ENCODE measurements around the gene KCNG1. TPM values are rescaled to one million over a fixed set of nuclear protein-coding genes. Genes with fewer than 3 reads are reported as not detected.
"Not testable (repeated sequence)": the region's sequence is repeated elsewhere in the genome, so short reads cannot be mapped to it uniquely, and the experiment has no call there.

Gene KCNG1
- total and polyA plus RNA-seq, 7 donors = 0.03 to 0.12 (median 0.03) TPM; not detected in 4

- H3K27me3 ChIP-seq (ENCODE audit: insufficient read depth in 3 of 3, low read length in 2 of 3) = peaks cover 4 to 44% (median 7%) of the 10 kb centered on the region in 3 donors
- DNase-seq (no peak), ATAC-seq (peak in 2 of 4 donors; percentile 32 to 53)
- no peak overlapping the region for H3K4me3 ChIP-seq
- H3K36me3 ChIP-seq (ENCODE audit: insufficient read depth in 1 of 2, low read depth in 1 of 2) = no peaks in the 10 kb centered on the region
- H3K27ac ChIP-seq = no peak overlapping the region
- no peak for TF ChIP-seq CTCF (IDR thresholded peaks at IDR 0.05)
- no peaks in the 10 kb centered on the region for H3K4me1 ChIP-seq
- WGBS, 3 donors = 51 to 62% (median 54%) methylated on average over 8 of the region's 8 CpGs
- intact Hi-C loops (cut with DNase I) = loop anchor here in 1 of 2 donors (10.0 kb wide), 2 partner anchors 615 to 645 kb away; no protein-coding TSS in a partner anchor
- no peaks in the 10 kb centered on the region for H3K9me3 ChIP-seq
These were observed 42.7 kb downstream of the KCNG1 start for GRCh38 chr20:50980071-50980681.

GRCh38 chr20:50978533-50978932, 44.4 kb downstream of the KCNG1 start:
- H3K4me3 ChIP-seq; H3K9me3 ChIP-seq; H3K27ac ChIP-seq; ATAC-seq; H3K4me1 ChIP-seq; intact Hi-C loops (cut with DNase I); DNase-seq; H3K36me3 ChIP-seq (ENCODE audit: insufficient read depth in 1 of 2, low read depth in 1 of 2): not testable (repeated sequence)
- WGBS, 3 donors = 83 to 89% (median 84%) methylated on average over 4 of the region's 4 CpGs
- H3K27me3 ChIP-seq (ENCODE audit: insufficient read depth in 3 of 3, low read length in 2 of 3) = peaks cover 0 to 37% (median 8%) of the 10 kb centered on the region in 3 donors

- Histone ChIP-seq H3K27ac (no peak overlapping the region), H3K4me1 (no peaks in the 10 kb centered on the region), H3K36me3 (ENCODE audit: insufficient read depth in 1 of 2, low read depth in 1 of 2) (no peaks in the 10 kb centered on the region), H3K9me3 (no peaks in the 10 kb centered on the region), H3K4me3 (no peak overlapping the region), H3K27me3 (ENCODE audit: insufficient read depth in 3 of 3, low read length in 2 of 3) (peaks cover 0 to 27% (median 4%) of the 10 kb centered on the region in 3 donors)
- no peak for ATAC-seq
- 32 to 38% (median 33%) methylated on average over 20 of the region's 20 CpGs for WGBS, 3 donors
- TF ChIP-seq CTCF (IDR thresholded peaks at IDR 0.05) = no peak
- no peak for DNase-seq
- intact Hi-C loops (cut with DNase I) = no loop called here
These were observed 45.6 kb downstream of the KCNG1 start for GRCh38 chr20:50977066-50978021.

GRCh38 chr20:50975701-50976330, 47.1 kb downstream of the KCNG1 start:
- 79 to 83% (median 79%) methylated on average over 10 of the region's 10 CpGs for WGBS, 3 donors
- Histone ChIP-seq H3K4me1 (no peaks in the 10 kb centered on the region), H3K27me3 (ENCODE audit: insufficient read depth in 3 of 3, low read length in 2 of 3) (peaks cover 0 to 13% (median 3%) of the 10 kb centered on the region in 3 donors), H3K36me3 (ENCODE audit: insufficient read depth in 1 of 2, low read depth in 1 of 2) (no peaks in the 10 kb centered on the region), H3K9me3 (no peaks in the 10 kb centered on the region), H3K4me3 (no peak overlapping the region), H3K27ac (no peak overlapping the region)
- no peak for ATAC-seq
- no peak for TF ChIP-seq CTCF (IDR thresholded peaks at IDR 0.05)
- no peak for DNase-seq
- intact Hi-C loops (cut with DNase I) = no loop called here

GRCh38 chr20:50969912-50970311, 53.0 kb downstream of the KCNG1 start:
- DNase-seq (no peak), ATAC-seq (no peak)
- H3K27ac ChIP-seq = no peak overlapping the region
- WGBS, 3 donors = 77 to 84% (median 77%) methylated on average over 8 of the region's 8 CpGs
- no peaks in the 10 kb centered on the region for H3K36me3 ChIP-seq (ENCODE audit: insufficient read depth in 1 of 2, low read depth in 1 of 2)
- no peak for TF ChIP-seq CTCF (IDR thresholded peaks at IDR 0.05)
- intact Hi-C loops (cut with DNase I) = no loop called here
- H3K4me1 ChIP-seq = no peaks in the 10 kb centered on the region
- H3K9me3 ChIP-seq = no peaks in the 10 kb centered on the region
- no peak overlapping the region for H3K4me3 ChIP-seq
- H3K27me3 ChIP-seq (ENCODE audit: insufficient read depth in 3 of 3, low read length in 2 of 3) = no peaks in the 10 kb centered on the region
